ENCODE measurements around the gene SPRYD3.

The SPRYD3 gene

DNA sequence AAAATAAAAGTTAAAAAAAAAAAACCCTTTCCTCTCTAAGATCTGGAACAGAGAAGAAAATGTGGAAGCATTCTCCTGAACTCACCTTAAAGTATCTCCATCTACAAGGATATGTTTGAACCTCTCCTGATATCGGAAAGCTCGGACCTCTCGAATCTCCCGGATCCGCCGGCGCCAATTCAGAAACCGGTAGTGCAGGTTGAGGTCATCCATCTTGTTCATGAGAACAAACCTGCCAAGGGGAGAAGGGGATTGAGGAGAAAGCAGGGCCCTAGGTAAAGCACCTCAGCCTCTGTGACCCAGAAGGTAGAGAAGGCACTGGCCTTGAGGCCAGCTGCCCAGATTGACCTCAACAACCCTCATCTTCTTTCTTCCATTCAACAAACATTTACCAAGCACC, 2.2 kb downstream of the SPRYD3 start:
- TF ChIP-seq CTCF (IDR thresholded peaks at IDR 0.05) = no peak

DNA sequence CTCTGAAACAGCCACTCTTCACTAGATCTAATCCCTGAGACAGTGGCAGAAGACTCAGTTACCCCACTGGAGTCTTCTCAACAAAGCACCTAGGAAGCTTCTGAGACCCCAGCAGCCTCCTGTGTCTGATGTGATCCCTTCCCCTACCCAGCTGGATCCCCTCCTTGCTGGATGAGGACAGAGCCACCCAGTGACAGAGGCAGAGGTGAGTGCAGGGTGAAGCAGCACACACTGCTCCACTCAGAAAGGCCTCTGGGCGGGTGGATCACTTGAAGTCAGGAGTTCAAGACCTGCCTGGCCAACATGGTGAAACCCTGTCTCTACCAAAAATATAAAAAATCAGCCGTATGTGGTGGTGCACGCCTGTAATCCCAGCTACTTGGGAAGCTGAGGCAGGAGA, 2.7 kb downstream of the SPRYD3 start:
- no peak for TF ChIP-seq CTCF (IDR thresholded peaks at IDR 0.05)

GRCh38 chr12:53074999-53075370, 4.2 kb downstream of the SPRYD3 start:
- TF ChIP-seq CTCF (IDR thresholded peaks at IDR 0.05) = no peak

DNA sequence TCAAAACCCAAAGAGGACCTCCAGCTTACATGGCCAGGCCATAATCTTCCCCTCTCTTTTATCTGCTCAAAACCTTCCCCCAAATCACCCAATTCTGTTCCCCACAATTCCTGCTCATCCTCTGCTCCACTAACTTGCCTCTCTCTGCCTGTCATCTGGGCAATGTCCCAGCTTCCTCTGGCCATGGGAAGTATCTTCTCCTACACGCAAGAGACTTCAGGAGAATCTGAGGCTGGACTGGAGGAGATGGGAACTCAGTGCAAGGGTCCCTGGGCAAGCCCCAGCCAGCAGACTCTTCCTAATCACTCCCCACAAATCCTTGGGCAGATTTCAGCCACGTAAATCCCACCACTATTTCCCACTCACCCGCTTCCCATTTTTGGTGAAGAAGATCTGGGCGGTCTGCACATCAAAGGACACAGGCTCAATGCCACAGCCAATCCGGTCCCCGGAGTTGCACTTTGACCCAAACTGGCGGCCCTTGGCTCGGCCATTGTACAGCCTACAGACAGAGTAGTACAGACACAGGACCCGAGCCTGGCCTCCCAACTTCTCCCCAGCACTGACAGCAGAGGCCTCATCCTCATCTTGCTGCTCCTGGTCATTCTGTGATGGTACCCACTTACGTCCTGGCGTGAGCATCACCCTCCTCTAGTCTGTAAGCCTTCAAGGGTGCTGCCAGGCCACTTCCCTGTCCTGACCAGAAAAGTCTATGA, 4.7 kb downstream of the SPRYD3 start:
- no peak for TF ChIP-seq CTCF (IDR thresholded peaks at IDR 0.05)

DNA sequence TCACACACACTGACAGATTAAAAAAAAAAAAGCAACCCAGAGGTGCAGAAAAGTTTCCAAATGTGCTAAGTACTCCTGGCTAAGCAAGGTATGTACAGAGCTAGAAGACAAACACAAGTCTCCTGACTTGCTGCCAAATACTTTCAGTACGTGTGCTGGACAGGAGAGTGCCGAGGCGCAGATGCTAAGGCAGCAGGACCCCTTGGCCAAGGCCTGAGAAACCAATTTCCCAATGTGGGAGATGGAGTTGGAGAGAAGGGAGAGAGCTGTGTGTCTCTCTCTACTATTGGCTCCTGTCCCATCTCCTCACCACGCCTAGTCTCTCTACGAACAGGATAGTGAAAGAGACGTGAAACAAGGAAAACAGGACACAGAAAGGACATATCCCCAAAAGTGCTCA, 5.3 kb downstream of the SPRYD3 start:
- TF ChIP-seq CTCF (IDR thresholded peaks at IDR 0.05) = no peak

DNA sequence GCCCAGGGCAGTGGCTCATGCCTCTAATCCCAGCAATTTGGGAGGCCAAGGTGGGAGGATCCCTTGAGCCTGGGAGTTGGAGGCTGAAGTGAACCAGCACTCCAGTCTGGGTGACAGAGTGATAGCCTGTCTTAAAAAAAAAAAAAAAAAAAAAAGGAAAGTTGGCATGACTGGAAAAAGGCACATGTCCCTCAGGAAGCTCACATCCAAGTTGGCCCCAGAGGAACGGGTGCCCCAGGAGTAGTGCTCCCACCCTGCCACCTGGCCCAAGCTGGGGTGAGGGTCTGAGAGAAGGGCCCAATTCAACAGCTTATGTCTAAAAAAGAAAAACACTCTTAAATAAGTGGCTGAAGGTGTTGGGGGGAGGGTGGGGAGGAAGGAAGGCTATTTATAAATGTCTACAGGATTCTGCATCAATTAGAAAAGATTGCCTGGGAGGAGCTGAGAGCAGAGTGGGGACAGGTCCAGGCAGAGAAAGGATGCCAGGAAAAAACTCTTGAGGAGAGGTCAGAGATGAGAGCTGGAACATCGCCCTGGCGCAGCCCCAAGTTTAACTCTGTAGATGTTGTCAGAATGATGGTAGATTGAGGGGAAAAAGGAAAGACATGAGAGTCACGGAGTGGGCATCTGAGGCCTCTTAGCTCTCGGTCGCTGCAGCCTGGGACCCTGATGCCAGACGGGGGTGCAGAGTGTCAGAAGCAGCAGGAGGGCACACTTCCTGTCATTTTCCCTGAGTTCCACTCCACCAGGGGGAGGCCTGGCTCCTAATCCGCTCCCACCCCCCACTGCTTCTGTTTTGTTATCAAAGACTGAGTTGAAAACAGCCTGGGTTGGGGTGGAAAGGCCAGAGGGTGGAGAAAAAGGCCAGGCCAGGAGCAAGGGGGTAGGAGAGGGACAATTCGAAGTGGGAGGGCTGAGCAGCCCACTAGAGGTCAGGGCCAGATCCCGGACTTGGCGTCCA, 7.3 kb downstream of the SPRYD3 start:
- TF ChIP-seq CTCF (IDR thresholded peaks at IDR 0.05) = no peak

GRCh38 chr12:53070877-53071492, 8.2 kb downstream of the SPRYD3 start:
- TF ChIP-seq CTCF (IDR thresholded peaks at IDR 0.05) = no peak
